Thyroid gland (tissue), 4 donors: ENCODE data around the gene TGIF2.

Source experiments
- POLR2A ChIP-seq, 2 donors: fragments of 450-650 bp; IDR thresholded peaks; one replicate each; pipeline ENCODE4 v1.6.1; 2017; ENCODE audit warnings: antibody characterized with exemption in 2 of 2, mild to moderate bottlenecking in 2 of 2, moderate library complexity in 1 of 2
- TF ChIP-seq, protein P1 (sequence below), 6 experiments: fragments of 200-600 bp in 3 of 6; fragments of 450-650 bp in 3 of 6; sonication (generic) in 3 of 6; IDR thresholded peaks; one replicate each; pipeline ENCODE4 v1.5.1; 2016 to 2019; ENCODE audit warnings: antibody characterized with exemption in 6 of 6, mild to moderate bottlenecking in 2 of 6, inconsistent platforms in 1 of 6, moderate library complexity in 1 of 6

DNA sequence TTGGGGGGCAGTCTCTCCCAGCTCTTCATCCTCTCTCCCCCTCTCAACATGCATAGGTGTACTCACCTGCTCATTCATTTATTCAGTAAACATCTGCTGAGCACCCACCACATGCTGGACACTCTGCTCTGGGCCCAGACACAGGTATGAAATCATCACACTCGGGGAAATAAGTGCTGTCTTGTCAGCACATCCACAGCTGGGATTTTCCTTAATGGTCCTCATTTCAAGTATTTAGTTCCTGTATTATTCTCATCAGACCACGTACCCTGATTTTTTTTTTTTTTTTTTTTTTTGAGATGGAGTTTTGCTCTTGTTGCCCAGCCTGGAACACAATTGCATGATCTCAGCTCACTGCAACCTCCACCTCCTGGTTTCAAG, 51.5 kb downstream of the TGIF2 start:
- TF ChIP-seq, protein P1, sequence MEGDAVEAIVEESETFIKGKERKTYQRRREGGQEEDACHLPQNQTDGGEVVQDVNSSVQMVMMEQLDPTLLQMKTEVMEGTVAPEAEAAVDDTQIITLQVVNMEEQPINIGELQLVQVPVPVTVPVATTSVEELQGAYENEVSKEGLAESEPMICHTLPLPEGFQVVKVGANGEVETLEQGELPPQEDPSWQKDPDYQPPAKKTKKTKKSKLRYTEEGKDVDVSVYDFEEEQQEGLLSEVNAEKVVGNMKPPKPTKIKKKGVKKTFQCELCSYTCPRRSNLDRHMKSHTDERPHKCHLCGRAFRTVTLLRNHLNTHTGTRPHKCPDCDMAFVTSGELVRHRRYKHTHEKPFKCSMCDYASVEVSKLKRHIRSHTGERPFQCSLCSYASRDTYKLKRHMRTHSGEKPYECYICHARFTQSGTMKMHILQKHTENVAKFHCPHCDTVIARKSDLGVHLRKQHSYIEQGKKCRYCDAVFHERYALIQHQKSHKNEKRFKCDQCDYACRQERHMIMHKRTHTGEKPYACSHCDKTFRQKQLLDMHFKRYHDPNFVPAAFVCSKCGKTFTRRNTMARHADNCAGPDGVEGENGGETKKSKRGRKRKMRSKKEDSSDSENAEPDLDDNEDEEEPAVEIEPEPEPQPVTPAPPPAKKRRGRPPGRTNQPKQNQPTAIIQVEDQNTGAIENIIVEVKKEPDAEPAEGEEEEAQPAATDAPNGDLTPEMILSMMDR (IDR thresholded peaks at IDR 0.05), result no peak
- no peak for TF ChIP-seq POLR2A (IDR thresholded peaks at IDR 0.05)
